Body of pancreas (tissue), 4 donors: ENCODE measurements around the gene MRPL36. TPM values are rescaled to one million over a fixed set of nuclear protein-coding genes. Genes with fewer than 3 reads are reported as not detected.

Experiments
- ATAC-seq: fragments of 150-250 bp; one replicate; pipeline ENCODE4 v1.9.1; 2016
- DNase-seq, 4 donors: peaks; one replicate each; pipeline ENCODE4 v3.0.0-alpha.2; 2019
- H3K27ac ChIP-seq, 4 donors: fragments of 200-600 bp; sonication (generic); 1 replicate in 3 of 4; 2 replicates in 1 of 4; pipeline versions ENCODE4 v1.5.1 to v1.6.1; 2016 to 2019; ENCODE audit warnings: mild to moderate bottlenecking in 1 of 4, mixed read lengths in 1 of 4, moderate library complexity in 1 of 4
- H3K27me3 ChIP-seq, 2 donors: fragments of 200-600 bp; sonication (generic); one replicate each; pipeline ENCODE4 v1.6.0; 2016; ENCODE audit warnings: mild to moderate bottlenecking in 1 of 2
- H3K36me3 ChIP-seq, 2 donors: fragments of 200-600 bp; sonication (generic); replicated peaks in 1 of 2; 2 replicates each; pipeline ENCODE4 v1.5.1; 2016; ENCODE audit warnings: low read depth in 2 of 2; ENCODE audit not compliant: insufficient read depth in 1 of 2
- H3K4me1 ChIP-seq: fragments of 200-600 bp; sonication (generic); one replicate; pipeline ENCODE4 v1.6.0; 2016
- H3K4me3 ChIP-seq, 2 donors: fragments of 200-600 bp; sonication (generic); 1 replicate in 1 of 2; 2 replicates in 1 of 2; pipeline ENCODE4 v1.5.1; 2016 to 2019
- H3K9me3 ChIP-seq, 3 donors: fragments of 200-600 bp; sonication (generic); 1 replicate in 2 of 3; 2 replicates in 1 of 3; pipeline ENCODE4 v1.5.1; 2016
- POLR2A ChIP-seq, 3 donors: fragments of 450-650 bp; IDR thresholded peaks; one replicate each; pipeline ENCODE4 v1.6.1; 2016; ENCODE audit warnings: antibody characterized with exemption in 3 of 3, mild to moderate bottlenecking in 2 of 3
- WGBS, 2 donors: methylation state at CpG; one replicate each; pipeline ENCODE4 v1.1.5; 2017; 5-methylcytosine and 5-hydroxymethylcytosine counted together
- intact Hi-C: fragments of 100-400 bp; cut with DNase I; formaldehyde crosslinking; loops from one replicate; pipeline ENCODE4 v1.15.1; 2023
- total RNA-seq, 2 donors: library from RNA; depleted of rRNA; stranded (reverse); fragments of >200 nt; gene quantifications; one replicate each; pipeline ENCODE4 v1.1.0, GENCODE V29; 2016
- TF ChIP-seq, protein P1 (sequence below), 7 experiments: fragments of 450-650 bp in 4 of 7; fragments of 200-600 bp in 3 of 7; sonication (generic) in 3 of 7; IDR thresholded peaks; one replicate each; pipeline ENCODE4 v1.5.1; 2016 to 2019; ENCODE audit warnings: antibody characterized with exemption in 7 of 7

The MRPL36 gene
- total RNA-seq, 2 donors from 2014 or later, result 4.9 to 16.3 TPM

DNA sequence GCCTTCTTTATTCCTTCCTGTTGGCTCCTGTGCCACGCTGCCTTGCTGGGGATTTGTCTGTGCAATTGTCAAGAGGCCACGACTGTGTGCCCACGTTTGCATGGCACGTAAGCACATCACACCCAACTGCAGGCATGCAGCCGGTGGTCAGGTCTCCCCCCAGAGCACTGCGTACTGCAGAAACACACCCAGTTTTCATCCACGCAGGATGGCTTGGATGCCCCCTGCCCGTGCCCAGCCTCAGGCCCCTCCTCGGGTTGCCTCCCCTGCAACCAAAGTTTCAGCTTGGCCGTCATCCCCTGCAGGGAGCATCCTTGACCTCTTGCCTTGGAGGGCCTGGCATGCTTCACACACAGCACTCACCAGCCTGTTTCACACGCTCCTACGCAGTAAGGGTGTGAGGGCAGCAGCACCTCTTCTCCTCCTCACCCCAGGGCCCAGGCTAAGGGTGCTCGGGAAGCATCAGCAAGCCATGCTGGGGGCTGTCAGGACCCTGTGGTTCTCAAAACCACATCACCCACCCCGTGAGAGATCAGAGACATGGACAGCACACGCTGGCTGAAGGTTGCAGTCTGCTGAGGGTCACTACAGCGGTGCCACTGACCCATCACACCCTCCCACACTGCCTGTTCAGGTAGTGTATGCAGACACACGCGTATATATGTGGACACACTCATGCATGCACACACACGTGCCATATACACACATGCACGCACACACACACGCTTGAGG is 3.1 kb downstream of the MRPL36 start:
- H3K4me1 ChIP-seq, result peaks cover 18% of the 10 kb centered on the region
- TF ChIP-seq, protein P1, sequence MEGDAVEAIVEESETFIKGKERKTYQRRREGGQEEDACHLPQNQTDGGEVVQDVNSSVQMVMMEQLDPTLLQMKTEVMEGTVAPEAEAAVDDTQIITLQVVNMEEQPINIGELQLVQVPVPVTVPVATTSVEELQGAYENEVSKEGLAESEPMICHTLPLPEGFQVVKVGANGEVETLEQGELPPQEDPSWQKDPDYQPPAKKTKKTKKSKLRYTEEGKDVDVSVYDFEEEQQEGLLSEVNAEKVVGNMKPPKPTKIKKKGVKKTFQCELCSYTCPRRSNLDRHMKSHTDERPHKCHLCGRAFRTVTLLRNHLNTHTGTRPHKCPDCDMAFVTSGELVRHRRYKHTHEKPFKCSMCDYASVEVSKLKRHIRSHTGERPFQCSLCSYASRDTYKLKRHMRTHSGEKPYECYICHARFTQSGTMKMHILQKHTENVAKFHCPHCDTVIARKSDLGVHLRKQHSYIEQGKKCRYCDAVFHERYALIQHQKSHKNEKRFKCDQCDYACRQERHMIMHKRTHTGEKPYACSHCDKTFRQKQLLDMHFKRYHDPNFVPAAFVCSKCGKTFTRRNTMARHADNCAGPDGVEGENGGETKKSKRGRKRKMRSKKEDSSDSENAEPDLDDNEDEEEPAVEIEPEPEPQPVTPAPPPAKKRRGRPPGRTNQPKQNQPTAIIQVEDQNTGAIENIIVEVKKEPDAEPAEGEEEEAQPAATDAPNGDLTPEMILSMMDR (IDR thresholded peaks at IDR 0.05), result no peak
- no peak for TF ChIP-seq POLR2A (IDR thresholded peaks at IDR 0.05)
- no peaks in the 10 kb centered on the region for H3K9me3 ChIP-seq
- no peaks in the 10 kb centered on the region for H3K27me3 ChIP-seq
- ATAC-seq (no peak), DNase-seq (no peak)
- no peak overlapping the region for H3K4me3 ChIP-seq
- intact Hi-C loops, result no loop called here
- H3K27ac ChIP-seq, result no peak overlapping the region
- peaks cover 0 to 2% of the 10 kb centered on the region in 2 donors for H3K36me3 ChIP-seq
- 92 to 95% methylated on average over 18 to 21 of the region's 21 CpGs for WGBS, 2 donors

DNA sequence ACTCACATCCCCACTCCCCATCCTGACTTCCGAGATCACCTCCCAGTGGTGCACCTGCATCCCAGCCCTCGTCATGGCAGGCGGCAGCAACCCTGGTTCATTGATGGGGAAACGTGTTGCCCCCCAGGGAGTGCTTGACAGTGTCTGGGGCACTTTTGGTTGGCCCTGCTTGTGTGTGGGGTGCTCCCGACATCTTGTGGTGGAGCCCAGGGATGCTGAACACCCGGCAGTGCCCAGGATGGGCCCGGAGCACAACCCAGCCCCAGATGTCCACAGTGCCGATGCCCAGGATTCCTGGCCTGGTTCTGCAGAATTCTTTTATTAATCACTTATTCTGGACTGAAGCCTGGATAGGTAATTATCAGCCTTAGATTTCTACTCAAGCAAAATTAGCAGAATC is 3.7 kb downstream of the MRPL36 start:
- Histone ChIP-seq H3K27me3 (no peaks in the 10 kb centered on the region), H3K36me3 (peaks cover 0 to 2% of the 10 kb centered on the region in 2 donors), H3K4me3 (no peak overlapping the region), H3K27ac (no peak overlapping the region), H3K4me1 (peaks cover 18% of the 10 kb centered on the region), H3K9me3 (no peaks in the 10 kb centered on the region)
- intact Hi-C loops, result no loop called here
- TF ChIP-seq, protein P1 (IDR thresholded peaks at IDR 0.05), result no peak
- TF ChIP-seq POLR2A (IDR thresholded peaks at IDR 0.05), result no peak
- 81 to 90% methylated on average over 8 of the region's 8 CpGs for WGBS, 2 donors
- DNase-seq (no peak), ATAC-seq (no peak)

DNA sequence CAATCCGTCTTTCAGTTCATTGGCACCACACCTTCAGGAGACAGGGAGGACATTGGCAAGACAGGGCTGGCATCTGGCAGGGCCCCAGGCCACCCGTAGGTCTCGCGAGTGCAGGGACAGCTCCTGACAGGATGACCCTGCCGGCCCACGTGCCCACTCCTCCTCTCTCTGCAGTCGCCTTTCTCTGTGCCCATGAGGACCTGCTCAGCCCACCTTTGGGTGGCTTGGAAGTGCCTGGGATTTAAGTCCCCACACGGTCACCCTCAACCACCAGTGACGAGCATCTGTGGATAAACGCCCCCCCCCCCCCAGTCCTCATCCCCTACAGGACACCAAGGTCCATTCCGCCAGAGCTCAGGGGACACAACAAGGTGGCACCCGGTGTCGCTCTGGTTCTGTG is 4.1 kb downstream of the MRPL36 start:
- Histone ChIP-seq H3K9me3 (no peaks in the 10 kb centered on the region), H3K4me3 (no peak overlapping the region), H3K27ac (no peak overlapping the region), H3K36me3 (peaks cover 0 to 2% of the 10 kb centered on the region in 2 donors), H3K27me3 (no peaks in the 10 kb centered on the region), H3K4me1 (peaks cover 18% of the 10 kb centered on the region)
- ATAC-seq, result no peak
- 71 to 72% methylated on average over 9 to 12 of the region's 13 CpGs for WGBS, 2 donors
- TF ChIP-seq, protein P1 (IDR thresholded peaks at IDR 0.05), result no peak
- no peak for TF ChIP-seq POLR2A (IDR thresholded peaks at IDR 0.05)
- DNase-seq, result no peak
- intact Hi-C loops, result no loop called here

DNA sequence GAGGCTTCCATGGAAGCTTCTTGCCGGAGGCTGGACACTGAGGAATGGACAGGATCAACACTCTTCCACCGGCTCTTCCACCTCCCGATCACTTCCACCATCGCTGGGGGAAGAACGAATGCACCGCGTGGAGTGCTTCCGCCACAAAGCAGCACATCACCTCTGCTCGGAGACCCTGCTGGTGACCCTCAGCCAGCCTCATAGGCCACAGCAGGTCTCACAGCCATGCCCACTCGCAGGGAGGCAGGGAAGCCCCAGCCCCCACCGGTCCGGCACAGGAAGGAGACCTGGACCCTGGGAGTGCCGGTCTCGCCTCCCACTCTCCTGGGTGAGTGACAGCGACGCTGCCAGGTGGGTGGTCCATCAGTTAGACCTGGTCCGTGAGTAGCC is 4.7 kb downstream of the MRPL36 start:
- no peak for DNase-seq
- H3K27me3 ChIP-seq, result no peaks in the 10 kb centered on the region
- H3K9me3 ChIP-seq, result no peaks in the 10 kb centered on the region
- WGBS, 2 donors, result 89 to 95% methylated on average over 11 to 17 of the region's 17 CpGs
- no peak for ATAC-seq
- H3K36me3 ChIP-seq, result peaks cover 0 to 2% of the 10 kb centered on the region in 2 donors
- no peak for TF ChIP-seq POLR2A (IDR thresholded peaks at IDR 0.05)
- TF ChIP-seq, protein P1 (IDR thresholded peaks at IDR 0.05), result no peak
- peaks cover 18% of the 10 kb centered on the region for H3K4me1 ChIP-seq
- intact Hi-C loops, result no loop called here
- H3K27ac ChIP-seq, result no peak overlapping the region
- no peak overlapping the region for H3K4me3 ChIP-seq
